ENCODE results near the gene AKR1C2. TPM values are rescaled to one million over a fixed set of nuclear protein-coding genes. Genes with fewer than 3 reads are reported as not detected.
"Not testable (repeated sequence)": the region's sequence is repeated elsewhere in the genome, so short reads cannot be mapped to it uniquely, and the experiment has no call there.

Gene AKR1C2
- total and polyA plus RNA-seq, 2 donors = 1.0 to 3.8 TPM

- not testable (repeated sequence) for H3K9me3 ChIP-seq (ENCODE audit: control insufficient read depth in 2 of 2, insufficient read depth in 1 of 2, low read length in 1 of 2); H3K4me1 ChIP-seq (ENCODE audit: control insufficient read depth in 2 of 2, insufficient read depth in 2 of 2, low read length in 2 of 2); H3K4me3 ChIP-seq (ENCODE audit: low read length in 2 of 2); H3K27ac ChIP-seq (ENCODE audit: low read depth in 1 of 2, low read length in 1 of 2); H3K27me3 ChIP-seq (ENCODE audit: control insufficient read depth in 2 of 2, insufficient read depth in 1 of 2, low read length in 1 of 2); DNase-seq (ENCODE audit: low read depth in 6 of 9, low spot score in 9 of 9); H3K36me3 ChIP-seq (ENCODE audit: control insufficient read depth in 2 of 2, insufficient read depth in 2 of 2, low read length in 1 of 2)
These were observed 60.2 kb downstream of the AKR1C2 start for GRCh38 chr10:4943416-4943815.

- not testable (repeated sequence) for H3K36me3 ChIP-seq (ENCODE audit: control insufficient read depth in 2 of 2, insufficient read depth in 2 of 2, low read length in 1 of 2); H3K4me1 ChIP-seq (ENCODE audit: control insufficient read depth in 2 of 2, insufficient read depth in 2 of 2, low read length in 2 of 2); H3K9me3 ChIP-seq (ENCODE audit: control insufficient read depth in 2 of 2, insufficient read depth in 1 of 2, low read length in 1 of 2); H3K27me3 ChIP-seq (ENCODE audit: control insufficient read depth in 2 of 2, insufficient read depth in 1 of 2, low read length in 1 of 2); DNase-seq (ENCODE audit: low read depth in 6 of 9, low spot score in 9 of 9); H3K4me3 ChIP-seq (ENCODE audit: low read length in 2 of 2); H3K27ac ChIP-seq (ENCODE audit: low read depth in 1 of 2, low read length in 1 of 2)
- WGBS = 78% methylated on average over 2 of the region's 2 CpGs
These were observed 60.7 kb downstream of the AKR1C2 start for GRCh38 chr10:4942931-4943330.

GRCh38 chr10:4941540-4942330, 61.9 kb downstream of the AKR1C2 start:
- 91% methylated on average over 5 of the region's 5 CpGs for WGBS
- DNase-seq (ENCODE audit: low read depth in 6 of 9, low spot score in 9 of 9) = no peak
- H3K36me3 ChIP-seq (ENCODE audit: control insufficient read depth in 2 of 2, insufficient read depth in 2 of 2, low read length in 1 of 2) = no peaks in the 10 kb centered on the region
- H3K27ac ChIP-seq (ENCODE audit: low read depth in 1 of 2, low read length in 1 of 2) = no peak overlapping the region
- no peaks in the 10 kb centered on the region for H3K4me1 ChIP-seq (ENCODE audit: control insufficient read depth in 2 of 2, insufficient read depth in 2 of 2, low read length in 2 of 2)
- H3K27me3 ChIP-seq (ENCODE audit: control insufficient read depth in 2 of 2, insufficient read depth in 1 of 2, low read length in 1 of 2) = no peaks in the 10 kb centered on the region
- H3K9me3 ChIP-seq (ENCODE audit: control insufficient read depth in 2 of 2, insufficient read depth in 1 of 2, low read length in 1 of 2) = no peaks in the 10 kb centered on the region
- no peak overlapping the region for H3K4me3 ChIP-seq (ENCODE audit: low read length in 2 of 2)

GRCh38 chr10:4940909-4941308, 62.7 kb downstream of the AKR1C2 start:
- WGBS = 97% methylated on average over 2 of the region's 2 CpGs
- not testable (repeated sequence) for H3K27me3 ChIP-seq (ENCODE audit: control insufficient read depth in 2 of 2, insufficient read depth in 1 of 2, low read length in 1 of 2); DNase-seq (ENCODE audit: low read depth in 6 of 9, low spot score in 9 of 9); H3K4me3 ChIP-seq (ENCODE audit: low read length in 2 of 2); H3K27ac ChIP-seq (ENCODE audit: low read depth in 1 of 2, low read length in 1 of 2); H3K4me1 ChIP-seq (ENCODE audit: control insufficient read depth in 2 of 2, insufficient read depth in 2 of 2, low read length in 2 of 2); H3K9me3 ChIP-seq (ENCODE audit: control insufficient read depth in 2 of 2, insufficient read depth in 1 of 2, low read length in 1 of 2); H3K36me3 ChIP-seq (ENCODE audit: control insufficient read depth in 2 of 2, insufficient read depth in 2 of 2, low read length in 1 of 2)

GRCh38 chr10:4940073-4940428, 63.6 kb downstream of the AKR1C2 start:
- not testable (repeated sequence) for H3K4me3 ChIP-seq (ENCODE audit: low read length in 2 of 2); H3K36me3 ChIP-seq (ENCODE audit: control insufficient read depth in 2 of 2, insufficient read depth in 2 of 2, low read length in 1 of 2); H3K4me1 ChIP-seq (ENCODE audit: control insufficient read depth in 2 of 2, insufficient read depth in 2 of 2, low read length in 2 of 2); H3K27me3 ChIP-seq (ENCODE audit: control insufficient read depth in 2 of 2, insufficient read depth in 1 of 2, low read length in 1 of 2); H3K9me3 ChIP-seq (ENCODE audit: control insufficient read depth in 2 of 2, insufficient read depth in 1 of 2, low read length in 1 of 2); DNase-seq (ENCODE audit: low read depth in 6 of 9, low spot score in 9 of 9); H3K27ac ChIP-seq (ENCODE audit: low read depth in 1 of 2, low read length in 1 of 2)
- 98% methylated on average over 6 of the region's 6 CpGs for WGBS

GRCh38 chr10:4939224-4940072, 64.2 kb downstream of the AKR1C2 start:
- no peaks in the 10 kb centered on the region for H3K4me1 ChIP-seq (ENCODE audit: control insufficient read depth in 2 of 2, insufficient read depth in 2 of 2, low read length in 2 of 2)
- no peak overlapping the region for H3K4me3 ChIP-seq (ENCODE audit: low read length in 2 of 2)
- WGBS = 90% methylated on average over 7 of the region's 7 CpGs
- no peaks in the 10 kb centered on the region for H3K27me3 ChIP-seq (ENCODE audit: control insufficient read depth in 2 of 2, insufficient read depth in 1 of 2, low read length in 1 of 2)
- H3K36me3 ChIP-seq (ENCODE audit: control insufficient read depth in 2 of 2, insufficient read depth in 2 of 2, low read length in 1 of 2) = no peaks in the 10 kb centered on the region
- H3K9me3 ChIP-seq (ENCODE audit: control insufficient read depth in 2 of 2, insufficient read depth in 1 of 2, low read length in 1 of 2) = no peaks in the 10 kb centered on the region
- DNase-seq (ENCODE audit: low read depth in 6 of 9, low spot score in 9 of 9) = no peak
- no peak overlapping the region for H3K27ac ChIP-seq (ENCODE audit: low read depth in 1 of 2, low read length in 1 of 2)

Other genes with a start within 250 kb of the AKR1C2 start
- gene AKR1E2, start 177.7 kb downstream of the AKR1C2 start, total RNA-seq = 3.4 TPM
- gene AKR1E2, start 177.7 kb downstream of the AKR1C2 start, polyA plus RNA-seq = 1.4 TPM
- 1.4 TPM for gene AKR1C1, start 40.4 kb downstream of the AKR1C2 start, total RNA-seq
- 7.6 TPM for gene AKR1C1, start 40.4 kb downstream of the AKR1C2 start, polyA plus RNA-seq
- 1.7 TPM for gene AKR1C3, start 90.6 kb upstream of the AKR1C2 start, total RNA-seq
- gene AKR1C3, start 90.6 kb upstream of the AKR1C2 start, polyA plus RNA-seq = 26.3 TPM
- 0.09 TPM for gene AKR1C8, start 181.3 kb upstream of the AKR1C2 start, total RNA-seq
- gene AKR1C8, start 181.3 kb upstream of the AKR1C2 start, polyA plus RNA-seq = 0.09 TPM
- not detected for gene AKR1C4, start 193.0 kb upstream of the AKR1C2 start, total RNA-seq
- 0.02 TPM for gene AKR1C4, start 193.0 kb upstream of the AKR1C2 start, polyA plus RNA-seq

All from thymus (tissue), 11 donors.